IMR-90 (cell line): ENCODE measurements around the gene AMFR. TPM values are rescaled to one million over a fixed set of nuclear protein-coding genes. Genes with fewer than 3 reads are reported as not detected.

Experiments used
- ATAC-seq: fragments of 200-7000 bp; cut with Tn5 transposase; 2 replicates; pipeline ENCODE4 v1.9.1; 2020; ENCODE audit warnings: low read depth, mild to moderate bottlenecking, moderate library complexity
- BruUV-seq: library from RNA; stranded (reverse); fragments of 400-500 nt; replicated peaks from 2 replicates; lab custom pipeline; 2021; lab: Mats Ljungman, UMichigan
- CTCF ChIA-PET: fragments of 300-600 bp; formaldehyde crosslinking; extraction: SDS; loops from one replicate; lab custom pipeline; 2021; ENCODE audit warnings: antibody characterized with exemption; lab: Yijun Ruan, JAX
- POLR2A ChIA-PET: fragments of 300-600 bp; sonication (Branson Sonifier 250); formaldehyde crosslinking; loops from one replicate; lab custom pipeline; 2022; ENCODE audit warnings: antibody characterized with exemption; ENCODE audit not compliant: unreplicated experiment; lab: Charles Lee
- DNase-seq: peaks from one replicate; pipeline ENCODE4 v3.0.0; 2013
- H2AFZ ChIP-seq: replicated peaks from 2 replicates; pipeline ENCODE3; 2013; ENCODE audit warnings: low read length, mild to moderate bottlenecking; ENCODE audit not compliant: poor library complexity
- H2AK5ac ChIP-seq: 2 replicates; pipeline ENCODE4 v1.6.1; 2013; ENCODE audit warnings: low read depth, low read length, inconsistent platforms
- H2AK9ac ChIP-seq: replicated peaks from 2 replicates; pipeline ENCODE3; 2013; ENCODE audit warnings: mild to moderate bottlenecking, low read depth, low read length, moderate library complexity; ENCODE audit not compliant: poor library complexity
- H2BK120ac ChIP-seq: 2 replicates; pipeline ENCODE4 v1.6.1; 2013; ENCODE audit warnings: low read depth, low read length, inconsistent platforms
- H2BK15ac ChIP-seq: 3 replicates; pipeline ENCODE4 v1.6.1; 2013; ENCODE audit warnings: low read depth, low read length, inconsistent platforms
- H2BK20ac ChIP-seq: 2 replicates; pipeline ENCODE4 v1.6.1; 2013; ENCODE audit warnings: low read depth, mild to moderate bottlenecking, inconsistent platforms, low read length, moderate library complexity
- H2BK5ac ChIP-seq: 2 replicates; pipeline ENCODE4 v1.6.1; 2013; ENCODE audit warnings: mild to moderate bottlenecking, low read depth, low read length, inconsistent platforms; ENCODE audit not compliant: poor library complexity, severe bottlenecking
- H3K14ac ChIP-seq: replicated peaks from 2 replicates; pipeline ENCODE4 v1.6.1; 2013; ENCODE audit warnings: low read depth, low read length, inconsistent platforms
- H3K18ac ChIP-seq: 2 replicates; pipeline ENCODE4 v1.6.1; 2013; ENCODE audit warnings: low read depth, low read length, control low read depth
- H3K23ac ChIP-seq: 2 replicates; pipeline ENCODE4 v1.6.1; 2013; ENCODE audit warnings: low read depth, low read length, inconsistent platforms
- H3K27ac ChIP-seq: 2 replicates; pipeline ENCODE4 v1.5.1; 2013; ENCODE audit warnings: mild to moderate bottlenecking, control low read depth, low read length; ENCODE audit not compliant: insufficient read depth
- H3K27me3 ChIP-seq: 2 replicates; pipeline ENCODE4 v1.6.1; 2013; ENCODE audit warnings: low read length; ENCODE audit not compliant: control insufficient read depth, insufficient read depth
- H3K36me3 ChIP-seq: 2 replicates; pipeline ENCODE4 v1.6.1; 2013; ENCODE audit warnings: low read length, mixed read lengths; ENCODE audit not compliant: control insufficient read depth, insufficient read depth
- H3K4ac ChIP-seq: 2 replicates; pipeline ENCODE4 v1.6.1; 2013; ENCODE audit warnings: low read depth, low read length, inconsistent platforms
- H3K4me1 ChIP-seq: 2 replicates; pipeline ENCODE4 v1.6.1; 2013; ENCODE audit warnings: low read length, mixed read lengths; ENCODE audit not compliant: control insufficient read depth, insufficient read depth
- H3K4me2 ChIP-seq: 2 replicates; pipeline ENCODE4 v1.6.1; 2013; ENCODE audit warnings: low read depth, mild to moderate bottlenecking, control low read depth, low read length, moderate library complexity
- H3K4me3 ChIP-seq: 2 replicates; pipeline ENCODE4 v1.5.1; 2013; ENCODE audit warnings: low read depth, mild to moderate bottlenecking, control low read depth, low read length, moderate library complexity; ENCODE audit not compliant: insufficient read depth
- H3K56ac ChIP-seq: 2 replicates; pipeline ENCODE4 v1.6.1; 2013; ENCODE audit warnings: low read length, inconsistent platforms; ENCODE audit not compliant: insufficient read depth; ENCODE audit errors: extremely low read depth
- H3K79me1 ChIP-seq, 2 experiments: 2 replicates each; pipeline ENCODE4 v1.6.1; 2013; ENCODE audit warnings: low read length in 2 of 2, inconsistent platforms in 1 of 2, low read depth in 1 of 2
- H3K9ac ChIP-seq: 2 replicates; pipeline ENCODE4 v1.6.1; 2013; ENCODE audit warnings: low read depth, low read length, control low read depth
- H3K9me1 ChIP-seq: 2 replicates; pipeline ENCODE4 v1.6.1; 2013; ENCODE audit warnings: low read length, inconsistent platforms; ENCODE audit not compliant: insufficient read depth
- H3K9me3 ChIP-seq: 2 replicates; pipeline ENCODE4 v1.6.1; 2013; ENCODE audit warnings: low read length; ENCODE audit not compliant: control insufficient read depth, insufficient read depth
- H4K20me1 ChIP-seq: 2 replicates; pipeline ENCODE4 v1.6.1; 2013; ENCODE audit warnings: low read length, inconsistent platforms; ENCODE audit not compliant: insufficient read depth
- H4K5ac ChIP-seq: 2 replicates; pipeline ENCODE4 v1.6.1; 2013; ENCODE audit warnings: mild to moderate bottlenecking, low read depth, low read length, control low read depth
- H4K8ac ChIP-seq, 2 experiments: 2 replicates each; pipeline ENCODE4 v1.6.1; 2013; ENCODE audit warnings: low read depth in 2 of 2, low read length in 2 of 2, control low read depth in 1 of 2, inconsistent platforms in 1 of 2
- H4K91ac ChIP-seq: 2 replicates; pipeline ENCODE4 v1.6.1; 2013; ENCODE audit warnings: low read depth, low read length, inconsistent platforms; ENCODE audit not compliant: insufficient read depth
- FOS ChIP-seq: fragments of 150-350 bp; IDR thresholded peaks from 2 replicates; pipeline ENCODE4 v1.6.1; 2016; ENCODE audit warnings: low read depth, low read length
- MAFK ChIP-seq: IDR thresholded peaks from 2 replicates; pipeline ENCODE4 v1.6.1; 2012; ENCODE audit warnings: low read depth, low read length, improper control_type of control experiment
- MAZ ChIP-seq: IDR thresholded peaks from 2 replicates; pipeline ENCODE4 v1.6.1; 2012; ENCODE audit warnings: low read depth, mild to moderate bottlenecking, low read length, improper control_type of control experiment, moderate library complexity, borderline replicate concordance
- MXI1 ChIP-seq: IDR thresholded peaks from 2 replicates; pipeline ENCODE4 v1.6.1; 2012; ENCODE audit warnings: low read depth, mild to moderate bottlenecking, low read length, moderate library complexity, borderline replicate concordance
- POLR2A ChIP-seq: IDR thresholded peaks from 2 replicates; pipeline ENCODE4 v1.6.1; 2012; ENCODE audit warnings: mild to moderate bottlenecking, low read depth, low read length
- RAD21 ChIP-seq: IDR thresholded peaks from 2 replicates; pipeline ENCODE4 v1.6.1; 2012; ENCODE audit warnings: low read length, improper control_type of control experiment
- RCOR1 ChIP-seq: IDR thresholded peaks from 2 replicates; pipeline ENCODE4 v1.6.1; 2012; ENCODE audit warnings: mild to moderate bottlenecking, low read length, improper control_type of control experiment; ENCODE audit not compliant: insufficient replicate concordance
- RFX5 ChIP-seq: IDR thresholded peaks from 2 replicates; pipeline ENCODE4 v1.8.0; 2012; ENCODE audit warnings: low read depth, mild to moderate bottlenecking, low read length, moderate library complexity
- SMC3 ChIP-seq: fragments of 150-350 bp; IDR thresholded peaks from 2 replicates; pipeline ENCODE4 v1.6.1; 2016; ENCODE audit warnings: low read depth, mild to moderate bottlenecking, antibody characterized with exemption, low read length, moderate library complexity
- WGBS, 2 experiments: methylation state at CpG; one replicate each; pipeline versions ENCODE4 v1.1.5 to v1.1.7; 2013; ENCODE audit warnings: missing lambda C conversion rate in 2 of 2; ENCODE audit not compliant: insufficient read length in 1 of 2; ENCODE audit errors: extremely low coverage in 2 of 2; 5-methylcytosine and 5-hydroxymethylcytosine counted together
- dilution Hi-C: fragments of 300-500 bp; cut with HindIII; formaldehyde crosslinking; loops from one replicate; pipeline ENCODE4 v1.14.3; 2018; ENCODE audit warnings: low sequenced_read_pairs; ENCODE audit not compliant: unreplicated experiment
- in situ Hi-C: fragments of 300-500 bp; cut with MboI; formaldehyde crosslinking; loops from 3 replicates; pipeline ENCODE4 v1.14.3; 2019; ENCODE audit warnings: low sequenced_read_pairs, inconsistent platforms, mixed read lengths
- intact Hi-C: fragments of 100-400 bp; cut with micrococcal nuclease; formaldehyde crosslinking; loops from 2 replicates; pipeline ENCODE4 v1.10.0; 2022
- polyA plus RNA-seq, 3 experiments: library from polyadenylated mRNA; depleted of rRNA; stranded (reverse); fragments of >200 nt; gene quantifications; 2 replicates each; pipeline ENCODE4 v1.2.3, GENCODE V29; 2012; ENCODE audit warnings: low replicate concordance in 1 of 3
- total RNA-seq: library from RNA; depleted of rRNA; stranded (reverse); fragments of >200 nt; gene quantifications from 2 replicates; pipeline ENCODE4 v1.2.3, GENCODE V29; 2012
- TF ChIP-seq, protein P1 (sequence below): fragments of 150-350 bp; IDR thresholded peaks from 2 replicates; pipeline ENCODE4 v1.6.1; 2016; ENCODE audit warnings: low read depth, mild to moderate bottlenecking, low read length, moderate library complexity, borderline replicate concordance
- TF ChIP-seq, protein P2 (sequence below): fragments of 150-350 bp; IDR thresholded peaks from 2 replicates; pipeline ENCODE4 v1.6.1; 2017; ENCODE audit warnings: mild to moderate bottlenecking, antibody characterized with exemption, low read length, low read depth
- TF ChIP-seq, protein P3 (sequence below): conservative IDR thresholded peaks from 2 replicates; pipeline ENCODE4 v1.5.1; 2012; ENCODE audit warnings: mild to moderate bottlenecking, low read depth, low read length, improper control_type of control experiment

Gene AMFR
- total and polyA plus RNA-seq, 2 of the 4 experiments (the other 2 are of a cell fraction) = 60.7 to 216 TPM

DNA sequence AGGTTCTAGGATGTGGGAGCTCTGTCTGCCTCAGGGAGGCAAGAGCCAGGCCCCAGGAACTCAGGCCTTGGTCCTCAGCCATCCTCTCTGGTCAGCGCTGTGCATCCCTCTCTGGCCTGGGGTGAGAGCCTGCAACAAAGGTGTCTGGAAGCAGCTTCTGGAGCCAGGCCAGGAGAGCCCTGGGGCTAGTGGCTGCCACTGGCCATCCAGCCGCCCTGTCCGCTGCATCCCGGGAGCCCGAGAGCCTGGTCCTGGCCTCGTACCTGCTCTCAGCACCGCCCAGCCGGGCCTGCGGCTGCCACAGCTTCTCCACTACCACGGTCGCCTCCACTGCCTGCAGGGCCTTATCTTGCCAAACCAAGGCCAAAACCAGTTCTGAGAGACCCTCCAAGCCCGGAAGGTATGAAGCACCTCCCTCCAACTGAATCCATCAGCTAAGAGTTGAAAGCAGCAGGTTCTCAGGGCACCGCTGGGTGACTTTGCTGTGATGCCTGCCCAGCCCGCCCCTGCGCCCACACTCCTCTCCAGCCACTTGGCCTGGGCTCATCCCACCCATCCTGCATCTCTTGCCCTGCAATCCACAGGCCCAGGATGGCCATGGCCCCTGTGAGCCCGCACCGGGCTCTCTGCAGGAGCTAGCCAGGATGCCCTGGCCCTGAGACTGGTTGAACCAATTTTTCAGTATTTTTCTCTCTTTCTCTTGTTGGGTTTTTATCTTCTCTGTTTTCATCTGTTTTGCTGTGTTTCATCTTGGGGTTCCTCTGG lies 85.7 kb downstream of the AMFR start:
- Histone ChIP-seq H2BK20ac (no peak overlapping the region), H4K91ac (no peak overlapping the region), H3K56ac (no peak overlapping the region), H3K27ac (no peak overlapping the region), H3K27me3 (no peaks in the 10 kb centered on the region; the same call in 1 of the 2 replicates), H2AFZ (no peak overlapping the region), H3K9me1 (no peaks in the 10 kb centered on the region), H3K36me3 (no peaks in the 10 kb centered on the region), H2AK9ac (no peak overlapping the region), H3K79me1 (no peaks in the 10 kb centered on the region), H2BK5ac (no peak overlapping the region), H3K9me3 (no peaks in the 10 kb centered on the region), H2AK5ac (no peak overlapping the region), H4K20me1 (no peaks in the 10 kb centered on the region), H3K4me2 (no peak overlapping the region), H3K4me1 (peaks cover 2% of the 10 kb centered on the region; the same call in 1 of the 2 replicates), H3K14ac (no peak overlapping the region), H3K9ac (no peak overlapping the region), H4K8ac (no peak overlapping the region), H2BK15ac (no peak overlapping the region), H3K4ac (no peak overlapping the region), H2BK120ac (no peak overlapping the region), H4K5ac (no peak overlapping the region), H3K23ac (no peak overlapping the region), H3K4me3 (no peak overlapping the region), H3K18ac (no peak overlapping the region)
- DNase-seq (no peak), ATAC-seq (no peak)
- CTCF ChIA-PET = no interaction called here
- TF ChIP-seq POLR2A = no peak
- TF ChIP-seq MXI1 = no peak
- no peak for TF ChIP-seq FOS
- TF ChIP-seq, protein P1, sequence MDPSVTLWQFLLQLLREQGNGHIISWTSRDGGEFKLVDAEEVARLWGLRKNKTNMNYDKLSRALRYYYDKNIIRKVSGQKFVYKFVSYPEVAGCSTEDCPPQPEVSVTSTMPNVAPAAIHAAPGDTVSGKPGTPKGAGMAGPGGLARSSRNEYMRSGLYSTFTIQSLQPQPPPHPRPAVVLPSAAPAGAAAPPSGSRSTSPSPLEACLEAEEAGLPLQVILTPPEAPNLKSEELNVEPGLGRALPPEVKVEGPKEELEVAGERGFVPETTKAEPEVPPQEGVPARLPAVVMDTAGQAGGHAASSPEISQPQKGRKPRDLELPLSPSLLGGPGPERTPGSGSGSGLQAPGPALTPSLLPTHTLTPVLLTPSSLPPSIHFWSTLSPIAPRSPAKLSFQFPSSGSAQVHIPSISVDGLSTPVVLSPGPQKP = no peak
- no peak for TF ChIP-seq RCOR1
- TF ChIP-seq SMC3 = no peak
- TF ChIP-seq, protein P2, sequence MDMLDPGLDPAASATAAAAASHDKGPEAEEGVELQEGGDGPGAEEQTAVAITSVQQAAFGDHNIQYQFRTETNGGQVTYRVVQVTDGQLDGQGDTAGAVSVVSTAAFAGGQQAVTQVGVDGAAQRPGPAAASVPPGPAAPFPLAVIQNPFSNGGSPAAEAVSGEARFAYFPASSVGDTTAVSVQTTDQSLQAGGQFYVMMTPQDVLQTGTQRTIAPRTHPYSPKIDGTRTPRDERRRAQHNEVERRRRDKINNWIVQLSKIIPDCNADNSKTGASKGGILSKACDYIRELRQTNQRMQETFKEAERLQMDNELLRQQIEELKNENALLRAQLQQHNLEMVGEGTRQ = no peak
- no peak for TF ChIP-seq RFX5
- TF ChIP-seq, protein P3, sequence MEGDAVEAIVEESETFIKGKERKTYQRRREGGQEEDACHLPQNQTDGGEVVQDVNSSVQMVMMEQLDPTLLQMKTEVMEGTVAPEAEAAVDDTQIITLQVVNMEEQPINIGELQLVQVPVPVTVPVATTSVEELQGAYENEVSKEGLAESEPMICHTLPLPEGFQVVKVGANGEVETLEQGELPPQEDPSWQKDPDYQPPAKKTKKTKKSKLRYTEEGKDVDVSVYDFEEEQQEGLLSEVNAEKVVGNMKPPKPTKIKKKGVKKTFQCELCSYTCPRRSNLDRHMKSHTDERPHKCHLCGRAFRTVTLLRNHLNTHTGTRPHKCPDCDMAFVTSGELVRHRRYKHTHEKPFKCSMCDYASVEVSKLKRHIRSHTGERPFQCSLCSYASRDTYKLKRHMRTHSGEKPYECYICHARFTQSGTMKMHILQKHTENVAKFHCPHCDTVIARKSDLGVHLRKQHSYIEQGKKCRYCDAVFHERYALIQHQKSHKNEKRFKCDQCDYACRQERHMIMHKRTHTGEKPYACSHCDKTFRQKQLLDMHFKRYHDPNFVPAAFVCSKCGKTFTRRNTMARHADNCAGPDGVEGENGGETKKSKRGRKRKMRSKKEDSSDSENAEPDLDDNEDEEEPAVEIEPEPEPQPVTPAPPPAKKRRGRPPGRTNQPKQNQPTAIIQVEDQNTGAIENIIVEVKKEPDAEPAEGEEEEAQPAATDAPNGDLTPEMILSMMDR = no peak
- TF ChIP-seq MAZ = no peak
- no peak for TF ChIP-seq MAFK
- no peak for TF ChIP-seq RAD21
- POLR2A ChIA-PET = no interaction called here
- in situ Hi-C loops = no loop called here
- WGBS, 2 experiments = 90% methylated on average over 10 of the region's 17 CpGs; no CpG with 5 or more reads in 1 of the 2 experiments
- no TSS peak for BruUV-seq
- intact Hi-C loops = no loop called here
- dilution Hi-C loops = no loop called here
